Endothelial cell of hepatic sinusoid (primary cell): ENCODE measurements around the gene ITGA8.
"Not testable (repeated sequence)": the region's sequence is repeated elsewhere in the genome, so short reads cannot be mapped to it uniquely, and the experiment has no call there.

Source experiments
- in situ Hi-C: cut with HindIII; loops from 2 replicates; pipeline ENCODE4 v1.10.0; 2017; ENCODE audit warnings: low sequenced_read_pairs

ITGA8 gene

GRCh38 chr10:15700078-15700674, 19.5 kb downstream of the ITGA8 start:
- in situ Hi-C loops: loop anchor here (25.0 kb wide), 1 partner anchor 263 kb away; no protein-coding TSS in a partner anchor

GRCh38 chr10:15695852-15696251, 23.9 kb downstream of the ITGA8 start:
- in situ Hi-C loops: no loop called here

GRCh38 chr10:15690031-15690430, 29.7 kb downstream of the ITGA8 start:
- in situ Hi-C loops: loop anchor here (5.0 kb wide), 1 partner anchor 103 kb away; no protein-coding TSS in a partner anchor

GRCh38 chr10:15684768-15685167, 35.0 kb downstream of the ITGA8 start:
- in situ Hi-C loops: no loop called here

- in situ Hi-C loops: no loop called here
Observed at GRCh38 chr10:15681076-15681475, 38.6 kb downstream of the ITGA8 start.

GRCh38 chr10:15678851-15679250, 40.9 kb downstream of the ITGA8 start:
- in situ Hi-C loops: no loop called here

- in situ Hi-C loops: no loop called here
Observed at GRCh38 chr10:15672469-15672868, 47.3 kb downstream of the ITGA8 start.

- in situ Hi-C loops: no loop called here
Observed at GRCh38 chr10:15670880-15671279, 48.8 kb downstream of the ITGA8 start.

- in situ Hi-C loops: no loop called here
Observed at GRCh38 chr10:15661574-15661973, 58.1 kb downstream of the ITGA8 start.

GRCh38 chr10:15660990-15661389, 58.7 kb downstream of the ITGA8 start:
- in situ Hi-C loops: no loop called here

- in situ Hi-C loops: no loop called here
Observed at GRCh38 chr10:15658069-15658702, 61.5 kb downstream of the ITGA8 start.

GRCh38 chr10:15652757-15653156, 67.0 kb downstream of the ITGA8 start:
- in situ Hi-C loops: no loop called here

- in situ Hi-C loops: no loop called here
Observed at GRCh38 chr10:15652117-15652516, 67.6 kb downstream of the ITGA8 start.

GRCh38 chr10:15651175-15651574, 68.5 kb downstream of the ITGA8 start:
- in situ Hi-C loops: no loop called here

- in situ Hi-C loops: no loop called here
Observed at GRCh38 chr10:15642095-15642494, 77.6 kb downstream of the ITGA8 start.

GRCh38 chr10:15640536-15641085, 79.1 kb downstream of the ITGA8 start:
- in situ Hi-C loops: no loop called here

GRCh38 chr10:15636446-15636845, 83.3 kb downstream of the ITGA8 start:
- in situ Hi-C loops: no loop called here

- in situ Hi-C loops: no loop called here
Observed at GRCh38 chr10:15632456-15633091, 87.1 kb downstream of the ITGA8 start.

GRCh38 chr10:15631205-15631604, 88.5 kb downstream of the ITGA8 start:
- in situ Hi-C loops: not testable (repeated sequence)

GRCh38 chr10:15630353-15630752, 89.4 kb downstream of the ITGA8 start:
- in situ Hi-C loops: no loop called here

GRCh38 chr10:15627617-15628196, 92.0 kb downstream of the ITGA8 start:
- in situ Hi-C loops: no loop called here

GRCh38 chr10:15626937-15627336, 92.8 kb downstream of the ITGA8 start:
- in situ Hi-C loops: no loop called here
